DND-41 (cell line): ENCODE results near the gene ECSCR.

ENCODE experiments used
- ATAC-seq: fragments of 200-7000 bp; cut with Tn5 transposase; 3 replicates; pipeline ENCODE4 v1.9.1; 2021; ENCODE audit warnings: low read depth; ENCODE audit not compliant: insufficient read depth
- DNase-seq: peaks from one replicate; pipeline ENCODE4 v3.0.0-alpha.2; 2020
- H2AFZ ChIP-seq: 2 replicates; pipeline ENCODE4 v1.6.0; 2012; ENCODE audit warnings: low read depth, low read length
- H3K27ac ChIP-seq: 2 replicates; pipeline ENCODE4 v1.5.1; 2012; ENCODE audit warnings: low read length, inconsistent platforms
- H3K27me3 ChIP-seq: fragments of 200-600 bp; sonication (generic); 2 replicates; pipeline ENCODE4 v1.6.0; 2012; ENCODE audit warnings: low read length, mild to moderate bottlenecking, inconsistent platforms; ENCODE audit not compliant: insufficient read depth, poor library complexity
- H3K36me3 ChIP-seq: 2 replicates; pipeline ENCODE4 v1.5.1; 2012; ENCODE audit warnings: low read length, inconsistent platforms; ENCODE audit not compliant: insufficient read depth
- H3K4me1 ChIP-seq: 2 replicates; pipeline ENCODE4 v1.5.1; 2012; ENCODE audit warnings: mild to moderate bottlenecking, low read length; ENCODE audit not compliant: insufficient read depth
- H3K4me2 ChIP-seq: 2 replicates; pipeline ENCODE4 v1.6.0; 2012; ENCODE audit warnings: mild to moderate bottlenecking, moderate library complexity, low read length, inconsistent platforms; ENCODE audit not compliant: insufficient read depth
- H3K4me3 ChIP-seq, 2 experiments: fragments of 200-600 bp in 1 of 2; shearing (Covaris generic) in 1 of 2; 2 replicates each; pipeline ENCODE4 v1.5.1; 2012 to 2016; ENCODE audit warnings: inconsistent platforms in 2 of 2, low read length in 2 of 2, mild to moderate bottlenecking in 2 of 2, low read depth in 1 of 2, moderate library complexity in 1 of 2
- H3K79me2 ChIP-seq: 2 replicates; pipeline ENCODE4 v1.6.0; 2012; ENCODE audit warnings: low read length, inconsistent platforms; ENCODE audit not compliant: insufficient read depth
- H3K9ac ChIP-seq: 2 replicates; pipeline ENCODE4 v1.6.0; 2012; ENCODE audit warnings: low read depth, mild to moderate bottlenecking, inconsistent platforms, low read length, moderate library complexity
- H3K9me3 ChIP-seq: 2 replicates; pipeline ENCODE4 v1.5.1; 2012; ENCODE audit warnings: low read length, moderate library complexity, mild to moderate bottlenecking, inconsistent platforms; ENCODE audit not compliant: insufficient read depth, severe bottlenecking
- H4K20me1 ChIP-seq: 2 replicates; pipeline ENCODE4 v1.6.0; 2012; ENCODE audit warnings: low read length; ENCODE audit not compliant: insufficient read depth
- CTCF ChIP-seq: IDR thresholded peaks from 2 replicates; pipeline ENCODE4 v1.5.1; 2012; ENCODE audit warnings: borderline replicate concordance, low read length, moderate library complexity, mild to moderate bottlenecking; ENCODE audit not compliant: poor library complexity, severe bottlenecking; ENCODE audit errors: extremely low read depth
- EZH2 ChIP-seq: IDR thresholded peaks from 3 replicates; pipeline ENCODE4 v1.6.1; 2012; ENCODE audit warnings: borderline replicate concordance, low read depth, mild to moderate bottlenecking, moderate library complexity, low read length, inconsistent platforms; ENCODE audit not compliant: severe bottlenecking

The ECSCR gene

GRCh38 chr5:139457241-139457640 is 5.3 kb downstream of the ECSCR start:
- H3K27me3 ChIP-seq: no peaks in the 10 kb centered on the region
- no peak overlapping the region for H3K4me2 ChIP-seq
- no peaks in the 10 kb centered on the region for H3K36me3 ChIP-seq
- H3K27ac ChIP-seq: peak overlapping the region; percentile 87
- no peak overlapping the region for H2AFZ ChIP-seq
- peaks cover 26% of the 10 kb centered on the region for H3K4me1 ChIP-seq
- no peak overlapping the region for H3K9ac ChIP-seq
- no peak overlapping the region for H3K4me3 ChIP-seq
- no peak for ATAC-seq
- no peaks in the 10 kb centered on the region for H3K9me3 ChIP-seq
- no peaks in the 10 kb centered on the region for H3K79me2 ChIP-seq
- no peak for DNase-seq
- no peaks in the 10 kb centered on the region for H4K20me1 ChIP-seq
- TF ChIP-seq CTCF (no peak), EZH2 (no peak)

GRCh38 chr5:139456776-139457175 is 5.8 kb downstream of the ECSCR start:
- Histone ChIP-seq H3K4me2 (no peak overlapping the region), H3K9ac (no peak overlapping the region), H3K36me3 (no peaks in the 10 kb centered on the region), H3K79me2 (no peaks in the 10 kb centered on the region), H3K4me1 (peaks cover 26% of the 10 kb centered on the region), H3K4me3 (no peak overlapping the region), H3K9me3 (no peaks in the 10 kb centered on the region), H3K27ac (no peak overlapping the region), H4K20me1 (no peaks in the 10 kb centered on the region), H2AFZ (no peak overlapping the region), H3K27me3 (no peaks in the 10 kb centered on the region)
- TF ChIP-seq CTCF (no peak), EZH2 (no peak)
- no peak for ATAC-seq
- no peak for DNase-seq

- Histone ChIP-seq H3K4me2 (no peak overlapping the region), H3K36me3 (no peaks in the 10 kb centered on the region), H4K20me1 (no peaks in the 10 kb centered on the region), H3K4me1 (peaks cover 24% of the 10 kb centered on the region), H3K9ac (no peak overlapping the region), H2AFZ (no peak overlapping the region), H3K4me3 (no peak overlapping the region), H3K9me3 (no peaks in the 10 kb centered on the region), H3K79me2 (no peaks in the 10 kb centered on the region), H3K27ac (no peak overlapping the region), H3K27me3 (no peaks in the 10 kb centered on the region)
- ATAC-seq: no peak
- TF ChIP-seq CTCF (no peak), EZH2 (no peak)
- DNase-seq: no peak
These were observed 7.8 kb downstream of the ECSCR start for GRCh38 chr5:139454568-139455290.
